Esophagus squamous epithelium (tissue), 4 donors: Measurements from ENCODE around the gene ADARB2.

Experiments used
- POLR2A ChIP-seq, 4 donors: fragments of 450-650 bp; IDR thresholded peaks; one replicate each; pipeline ENCODE4 v1.6.1; 2017; ENCODE audit warnings: antibody characterized with exemption in 4 of 4, mild to moderate bottlenecking in 4 of 4, moderate library complexity in 3 of 4
- TF ChIP-seq, protein P1 (sequence below), 6 experiments: fragments of 450-650 bp in 4 of 6; fragments of 200-600 bp in 2 of 6; sonication (generic) in 2 of 6; IDR thresholded peaks; one replicate each; pipeline ENCODE4 v1.5.1; 2016 to 2019; ENCODE audit warnings: antibody characterized with exemption in 6 of 6, mild to moderate bottlenecking in 4 of 6, moderate library complexity in 4 of 6

DNA sequence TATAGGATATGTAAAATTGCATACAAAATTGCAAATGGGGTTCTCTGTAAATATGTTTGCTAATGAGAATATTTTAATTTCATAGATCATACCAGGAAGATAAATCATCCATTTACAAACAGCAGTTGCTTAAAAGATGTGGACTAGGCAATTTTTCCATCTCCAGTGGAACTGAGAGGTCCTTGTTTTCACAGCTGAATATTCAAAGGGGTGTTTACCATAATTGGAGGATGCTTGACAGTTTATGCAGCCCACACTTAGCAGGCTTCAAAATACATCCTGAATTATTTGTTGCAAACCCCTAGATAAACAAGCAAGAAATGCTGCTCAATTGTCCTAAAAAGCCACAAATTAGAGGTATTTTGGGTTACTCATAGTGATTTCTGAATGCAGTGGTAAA, 69.9 kb downstream of the ADARB2 start:
- TF ChIP-seq, protein P1, sequence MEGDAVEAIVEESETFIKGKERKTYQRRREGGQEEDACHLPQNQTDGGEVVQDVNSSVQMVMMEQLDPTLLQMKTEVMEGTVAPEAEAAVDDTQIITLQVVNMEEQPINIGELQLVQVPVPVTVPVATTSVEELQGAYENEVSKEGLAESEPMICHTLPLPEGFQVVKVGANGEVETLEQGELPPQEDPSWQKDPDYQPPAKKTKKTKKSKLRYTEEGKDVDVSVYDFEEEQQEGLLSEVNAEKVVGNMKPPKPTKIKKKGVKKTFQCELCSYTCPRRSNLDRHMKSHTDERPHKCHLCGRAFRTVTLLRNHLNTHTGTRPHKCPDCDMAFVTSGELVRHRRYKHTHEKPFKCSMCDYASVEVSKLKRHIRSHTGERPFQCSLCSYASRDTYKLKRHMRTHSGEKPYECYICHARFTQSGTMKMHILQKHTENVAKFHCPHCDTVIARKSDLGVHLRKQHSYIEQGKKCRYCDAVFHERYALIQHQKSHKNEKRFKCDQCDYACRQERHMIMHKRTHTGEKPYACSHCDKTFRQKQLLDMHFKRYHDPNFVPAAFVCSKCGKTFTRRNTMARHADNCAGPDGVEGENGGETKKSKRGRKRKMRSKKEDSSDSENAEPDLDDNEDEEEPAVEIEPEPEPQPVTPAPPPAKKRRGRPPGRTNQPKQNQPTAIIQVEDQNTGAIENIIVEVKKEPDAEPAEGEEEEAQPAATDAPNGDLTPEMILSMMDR (IDR thresholded peaks at IDR 0.05) = no peak
- no peak for TF ChIP-seq POLR2A (IDR thresholded peaks at IDR 0.05)
